GM18502 (cell line): ENCODE results near the gene ST3GAL4.
"Not testable (repeated sequence)": the region's sequence is repeated elsewhere in the genome, so short reads cannot be mapped to it uniquely, and the experiment has no call there.

Experiments used
- ATAC-seq: cut with Tn5 transposase; IDR thresholded peaks from one replicate; pipeline ENCODE4 v1.9.1; 2021; ENCODE audit warnings: mild to moderate bottlenecking; ENCODE audit not compliant: unreplicated experiment, poor library complexity

Gene ST3GAL4

GRCh38 chr11:126355324-126355925 lies at the start of gene ST3GAL4:
Gene ST3GAL4 (plus strand): TSS chr11:126355686. CDS start chr11:126406156, 50,470 bp downstream.
- ATAC-seq = peak; percentile 65

- peak; percentile 60 for ATAC-seq
Observed at GRCh38 chr11:126305699-126306098, 49.8 kb upstream of the ST3GAL4 start.

GRCh38 chr11:126307706-126308105 lies 47.8 kb upstream of the ST3GAL4 start:
- ATAC-seq = no peak

- no peak for ATAC-seq
Observed at GRCh38 chr11:126308271-126308671, 47.2 kb upstream of the ST3GAL4 start.

- ATAC-seq = not testable (repeated sequence)
Observed at GRCh38 chr11:126308771-126309170, 46.7 kb upstream of the ST3GAL4 start.

- ATAC-seq = no peak
Observed at GRCh38 chr11:126310200-126310991, 45.1 kb upstream of the ST3GAL4 start.

- no peak for ATAC-seq
Observed at GRCh38 chr11:126310992-126311310, 44.5 kb upstream of the ST3GAL4 start.

- peak; percentile 80 for ATAC-seq
Observed at GRCh38 chr11:126311401-126312291, 43.8 kb upstream of the ST3GAL4 start.

- ATAC-seq = no peak
Observed at GRCh38 chr11:126312961-126313360, 42.5 kb upstream of the ST3GAL4 start.

GRCh38 chr11:126313826-126314225 lies 41.7 kb upstream of the ST3GAL4 start:
- ATAC-seq = no peak

GRCh38 chr11:126317432-126317755 lies 38.1 kb upstream of the ST3GAL4 start:
- ATAC-seq = no peak

- peak; percentile 50 for ATAC-seq
Observed at GRCh38 chr11:126317756-126318573, 37.5 kb upstream of the ST3GAL4 start.

GRCh38 chr11:126318574-126319373 lies 36.7 kb upstream of the ST3GAL4 start:
- ATAC-seq = peak; percentile 85

GRCh38 chr11:126319374-126319740 lies 36.1 kb upstream of the ST3GAL4 start:
- ATAC-seq = no peak

GRCh38 chr11:126322996-126323395 lies 32.5 kb upstream of the ST3GAL4 start:
- no peak for ATAC-seq

- ATAC-seq = no peak
Observed at GRCh38 chr11:126327281-126328000, 28.0 kb upstream of the ST3GAL4 start.

- ATAC-seq = no peak
Observed at GRCh38 chr11:126328001-126328390, 27.5 kb upstream of the ST3GAL4 start.

- no peak for ATAC-seq
Observed at GRCh38 chr11:126328444-126328843, 27.0 kb upstream of the ST3GAL4 start.
